Measurements from ENCODE around the gene TM9SF1. TPM values are rescaled to one million over a fixed set of nuclear protein-coding genes. Genes with fewer than 3 reads are reported as not detected.

Gene TM9SF1
- total and polyA plus RNA-seq, 2 of the 13 experiments (the other 11 are each of a cell fraction or from before 2014, with no cell fraction given), result 83.2 to 110 TPM

DNA sequence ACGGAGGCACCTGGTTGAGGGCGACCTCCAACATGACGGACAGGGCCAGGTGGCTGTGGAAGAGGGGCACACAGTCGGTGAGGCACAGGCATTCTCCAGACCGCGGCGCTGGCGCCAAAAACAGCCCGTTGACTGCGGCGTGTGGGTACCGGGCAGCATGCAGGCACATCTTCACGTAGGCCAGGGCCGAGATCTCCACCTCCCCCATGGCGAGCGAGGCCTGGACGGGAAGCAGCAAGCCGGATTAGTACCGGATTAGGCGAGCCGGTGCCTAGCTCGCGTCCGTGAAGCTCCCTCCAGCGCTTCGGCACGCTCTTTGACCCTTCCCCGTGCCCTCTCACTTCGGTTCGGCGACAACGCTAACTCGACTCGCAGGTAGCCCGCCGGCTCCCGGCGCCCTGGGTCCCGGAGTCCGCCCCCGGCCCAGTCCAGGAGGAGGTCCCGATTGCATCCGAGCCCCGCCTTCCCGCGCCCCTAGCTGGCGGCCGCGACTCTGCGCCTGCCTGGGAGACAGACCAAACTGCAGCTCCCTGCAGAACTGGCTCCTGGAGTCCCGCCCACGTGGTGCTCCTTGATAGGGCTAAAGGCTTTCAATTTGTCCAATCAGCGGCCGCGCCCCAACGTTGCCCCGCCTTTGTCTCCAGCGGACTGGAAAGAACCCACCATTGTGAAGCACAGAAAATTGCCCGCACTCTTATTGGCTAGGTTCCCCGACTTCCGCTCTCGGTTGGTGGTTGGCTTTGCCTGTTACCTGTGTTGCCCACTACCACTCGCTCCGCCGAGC lies 54.0 kb downstream of the TM9SF1 start, which contains the start of gene EMC9 (continued):
- TF ChIP-seq ZNF615 (CRISPR knock-in tag; IDR thresholded peaks at IDR 0.05; ENCODE audit: borderline replicate concordance) (no peak), ZNF224 (CRISPR knock-in tag; IDR thresholded peaks at IDR 0.05) (no peak), ZNF629 (CRISPR knock-in tag; conservative IDR thresholded peaks at IDR 0.05) (peak; percentile 60; the same call in 1 of the 2 replicates), SMAD3 (CRISPR knock-in tag; IDR thresholded peaks at IDR 0.05) (no peak; the same call in 1 of the 2 replicates), ZNF781 (CRISPR knock-in tag; IDR thresholded peaks at IDR 0.05; ENCODE audit: borderline replicate concordance, not compliant biosample characterization) (peak; percentile 29), KLF12 (CRISPR knock-in tag; IDR thresholded peaks at IDR 0.05; ENCODE audit: borderline replicate concordance) (no peak; the same call in 1 of the 2 replicates), ZNF747 (CRISPR knock-in tag; IDR thresholded peaks at IDR 0.05; ENCODE audit: borderline replicate concordance) (peak; percentile 97), POLR2A (IDR thresholded peaks at IDR 0.05; ENCODE audit: insufficient read depth in 1 of 2, low read depth in 2 of 2, low read length in 2 of 2) (peak in 1 of 2 experiments; percentile 88; a peak in 2 of 4 replicates), SIN3B (IDR thresholded peaks at IDR 0.05; ENCODE audit: low read length) (peak; percentile 68; the same call in 1 of the 2 replicates), ZNF354B (CRISPR knock-in tag; IDR thresholded peaks at IDR 0.05) (peak; percentile 99)
- TF ChIP-seq, protein P1, sequence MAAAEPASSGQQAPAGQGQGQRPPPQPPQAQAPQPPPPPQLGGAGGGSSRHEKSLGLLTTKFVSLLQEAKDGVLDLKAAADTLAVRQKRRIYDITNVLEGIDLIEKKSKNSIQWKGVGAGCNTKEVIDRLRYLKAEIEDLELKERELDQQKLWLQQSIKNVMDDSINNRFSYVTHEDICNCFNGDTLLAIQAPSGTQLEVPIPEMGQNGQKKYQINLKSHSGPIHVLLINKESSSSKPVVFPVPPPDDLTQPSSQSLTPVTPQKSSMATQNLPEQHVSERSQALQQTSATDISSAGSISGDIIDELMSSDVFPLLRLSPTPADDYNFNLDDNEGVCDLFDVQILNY (CRISPR knock-in tag; conservative IDR thresholded peaks at IDR 0.05), result peak; percentile 88
- TF ChIP-seq, protein P2, sequence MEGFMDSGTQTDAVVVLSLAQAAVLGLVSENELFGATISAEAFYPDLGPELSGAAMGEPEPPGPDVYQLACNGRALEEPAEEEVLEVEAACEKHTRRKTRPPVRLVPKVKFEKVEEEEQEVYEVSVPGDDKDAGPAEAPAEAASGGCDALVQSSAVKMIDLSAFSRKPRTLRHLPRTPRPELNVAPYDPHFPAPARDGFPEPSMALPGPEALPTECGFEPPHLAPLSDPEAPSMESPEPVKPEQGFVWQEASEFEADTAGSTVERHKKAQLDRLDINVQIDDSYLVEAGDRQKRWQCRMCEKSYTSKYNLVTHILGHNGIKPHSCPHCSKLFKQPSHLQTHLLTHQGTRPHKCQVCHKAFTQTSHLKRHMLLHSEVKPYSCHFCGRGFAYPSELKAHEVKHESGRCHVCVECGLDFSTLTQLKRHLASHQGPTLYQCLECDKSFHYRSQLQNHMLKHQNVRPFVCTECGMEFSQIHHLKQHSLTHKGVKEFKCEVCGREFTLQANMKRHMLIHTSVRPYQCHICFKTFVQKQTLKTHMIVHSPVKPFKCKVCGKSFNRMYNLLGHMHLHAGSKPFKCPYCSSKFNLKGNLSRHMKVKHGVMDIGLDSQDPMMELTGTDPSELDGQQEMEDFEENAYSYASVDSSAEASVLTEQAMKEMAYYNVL (CRISPR knock-in tag; IDR thresholded peaks at IDR 0.05; ENCODE audit: borderline replicate concordance), result peak; percentile 48; the same call in 1 of the 2 replicates
- TF ChIP-seq, protein P3, sequence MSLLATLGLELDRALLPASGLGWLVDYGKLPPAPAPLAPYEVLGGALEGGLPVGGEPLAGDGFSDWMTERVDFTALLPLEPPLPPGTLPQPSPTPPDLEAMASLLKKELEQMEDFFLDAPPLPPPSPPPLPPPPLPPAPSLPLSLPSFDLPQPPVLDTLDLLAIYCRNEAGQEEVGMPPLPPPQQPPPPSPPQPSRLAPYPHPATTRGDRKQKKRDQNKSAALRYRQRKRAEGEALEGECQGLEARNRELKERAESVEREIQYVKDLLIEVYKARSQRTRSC (CRISPR knock-in tag; IDR thresholded peaks at IDR 0.05; ENCODE audit: low read depth), result peak; percentile 93
- TF ChIP-seq, protein P4, sequence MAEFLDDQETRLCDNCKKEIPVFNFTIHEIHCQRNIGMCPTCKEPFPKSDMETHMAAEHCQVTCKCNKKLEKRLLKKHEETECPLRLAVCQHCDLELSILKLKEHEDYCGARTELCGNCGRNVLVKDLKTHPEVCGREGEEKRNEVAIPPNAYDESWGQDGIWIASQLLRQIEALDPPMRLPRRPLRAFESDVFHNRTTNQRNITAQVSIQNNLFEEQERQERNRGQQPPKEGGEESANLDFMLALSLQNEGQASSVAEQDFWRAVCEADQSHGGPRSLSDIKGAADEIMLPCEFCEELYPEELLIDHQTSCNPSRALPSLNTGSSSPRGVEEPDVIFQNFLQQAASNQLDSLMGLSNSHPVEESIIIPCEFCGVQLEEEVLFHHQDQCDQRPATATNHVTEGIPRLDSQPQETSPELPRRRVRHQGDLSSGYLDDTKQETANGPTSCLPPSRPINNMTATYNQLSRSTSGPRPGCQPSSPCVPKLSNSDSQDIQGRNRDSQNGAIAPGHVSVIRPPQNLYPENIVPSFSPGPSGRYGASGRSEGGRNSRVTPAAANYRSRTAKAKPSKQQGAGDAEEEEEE (CRISPR knock-in tag; IDR thresholded peaks at IDR 0.05; ENCODE audit: borderline replicate concordance), result peak; percentile 91
- TF ChIP-seq, protein P5, sequence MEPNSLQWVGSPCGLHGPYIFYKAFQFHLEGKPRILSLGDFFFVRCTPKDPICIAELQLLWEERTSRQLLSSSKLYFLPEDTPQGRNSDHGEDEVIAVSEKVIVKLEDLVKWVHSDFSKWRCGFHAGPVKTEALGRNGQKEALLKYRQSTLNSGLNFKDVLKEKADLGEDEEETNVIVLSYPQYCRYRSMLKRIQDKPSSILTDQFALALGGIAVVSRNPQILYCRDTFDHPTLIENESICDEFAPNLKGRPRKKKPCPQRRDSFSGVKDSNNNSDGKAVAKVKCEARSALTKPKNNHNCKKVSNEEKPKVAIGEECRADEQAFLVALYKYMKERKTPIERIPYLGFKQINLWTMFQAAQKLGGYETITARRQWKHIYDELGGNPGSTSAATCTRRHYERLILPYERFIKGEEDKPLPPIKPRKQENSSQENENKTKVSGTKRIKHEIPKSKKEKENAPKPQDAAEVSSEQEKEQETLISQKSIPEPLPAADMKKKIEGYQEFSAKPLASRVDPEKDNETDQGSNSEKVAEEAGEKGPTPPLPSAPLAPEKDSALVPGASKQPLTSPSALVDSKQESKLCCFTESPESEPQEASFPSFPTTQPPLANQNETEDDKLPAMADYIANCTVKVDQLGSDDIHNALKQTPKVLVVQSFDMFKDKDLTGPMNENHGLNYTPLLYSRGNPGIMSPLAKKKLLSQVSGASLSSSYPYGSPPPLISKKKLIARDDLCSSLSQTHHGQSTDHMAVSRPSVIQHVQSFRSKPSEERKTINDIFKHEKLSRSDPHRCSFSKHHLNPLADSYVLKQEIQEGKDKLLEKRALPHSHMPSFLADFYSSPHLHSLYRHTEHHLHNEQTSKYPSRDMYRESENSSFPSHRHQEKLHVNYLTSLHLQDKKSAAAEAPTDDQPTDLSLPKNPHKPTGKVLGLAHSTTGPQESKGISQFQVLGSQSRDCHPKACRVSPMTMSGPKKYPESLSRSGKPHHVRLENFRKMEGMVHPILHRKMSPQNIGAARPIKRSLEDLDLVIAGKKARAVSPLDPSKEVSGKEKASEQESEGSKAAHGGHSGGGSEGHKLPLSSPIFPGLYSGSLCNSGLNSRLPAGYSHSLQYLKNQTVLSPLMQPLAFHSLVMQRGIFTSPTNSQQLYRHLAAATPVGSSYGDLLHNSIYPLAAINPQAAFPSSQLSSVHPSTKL (CRISPR knock-in tag; IDR thresholded peaks at IDR 0.05), result peak; percentile 61
